Liver (tissue), 9 donors: ENCODE measurements around the gene PPP2R5C. TPM values are rescaled to one million over a fixed set of nuclear protein-coding genes. Genes with fewer than 3 reads are reported as not detected.

Experiments
- DNase-seq: peaks from one replicate; pipeline ENCODE4 v3.0.0-alpha.2; 2017; ENCODE audit warnings: low spot score
- H3K27ac ChIP-seq, 2 donors: one replicate each; pipeline ENCODE4 v1.7.0; 2013; ENCODE audit warnings: inconsistent platforms in 2 of 2, low read length in 2 of 2, control low read depth in 1 of 2, low read depth in 1 of 2, mild to moderate bottlenecking in 1 of 2
- H3K27me3 ChIP-seq, 4 donors: one replicate each; pipeline versions ENCODE4 v1.6.1 to v1.7.0; 2013; ENCODE audit warnings: low read length in 3 of 4, inconsistent platforms in 1 of 4, mild to moderate bottlenecking in 1 of 4, moderate library complexity in 1 of 4; ENCODE audit not compliant: control insufficient read depth in 4 of 4, insufficient read depth in 4 of 4
- H3K36me3 ChIP-seq, 4 donors: one replicate each; pipeline versions ENCODE4 v1.6.1 to v1.7.0; 2013; ENCODE audit warnings: low read length in 3 of 4, mild to moderate bottlenecking in 3 of 4, low read depth in 1 of 4, moderate library complexity in 1 of 4; ENCODE audit not compliant: control insufficient read depth in 4 of 4, insufficient read depth in 3 of 4
- H3K4me1 ChIP-seq, 4 donors: one replicate each; pipeline versions ENCODE4 v1.6.1 to v1.7.0; 2013; ENCODE audit warnings: low read length in 3 of 4, mild to moderate bottlenecking in 3 of 4, moderate library complexity in 1 of 4; ENCODE audit not compliant: control insufficient read depth in 4 of 4, insufficient read depth in 4 of 4
- H3K4me3 ChIP-seq, 3 donors: one replicate each; pipeline versions ENCODE4 v1.6.1 to v1.7.0; 2013; ENCODE audit warnings: low read length in 3 of 3, control low read depth in 1 of 3, low read depth in 1 of 3, mild to moderate bottlenecking in 1 of 3
- H3K9ac ChIP-seq, 2 donors: one replicate each; pipeline ENCODE4 v1.7.0; 2013; ENCODE audit warnings: low read length in 2 of 2, mild to moderate bottlenecking in 2 of 2, moderate library complexity in 2 of 2, control low read depth in 1 of 2, low read depth in 1 of 2
- H3K9me3 ChIP-seq, 4 donors: one replicate each; pipeline versions ENCODE4 v1.6.1 to v1.7.0; 2013; ENCODE audit warnings: low read length in 3 of 4; ENCODE audit not compliant: control insufficient read depth in 4 of 4
- ATF3 ChIP-seq: IDR thresholded peaks from 2 replicates; pipeline ENCODE4 v1.6.1; 2016; ENCODE audit warnings: antibody characterized with exemption
- CTCF ChIP-seq: fragments of 150-350 bp; IDR thresholded peaks from 2 replicates; pipeline ENCODE4 v1.5.1; 2017; ENCODE audit warnings: improper control_type of control experiment, low read depth, low read length; ENCODE audit not compliant: missing input control
- EGR1 ChIP-seq, 2 donors: IDR thresholded peaks; 2 replicates each; pipeline ENCODE4 v1.6.1; 2016 to 2018; ENCODE audit warnings: antibody characterized with exemption in 2 of 2, low read depth in 2 of 2
- FOXA2 ChIP-seq: IDR thresholded peaks from 2 replicates; pipeline ENCODE4 v1.6.1; 2016; ENCODE audit warnings: antibody characterized with exemption
- GABPA ChIP-seq, 2 donors: IDR thresholded peaks in 1 of 2; conservative IDR thresholded peaks in 1 of 2; 2 replicates each; pipeline ENCODE4 v1.6.1; 2016; ENCODE audit warnings: antibody characterized with exemption in 2 of 2, mild to moderate bottlenecking in 1 of 2, moderate library complexity in 1 of 2
- HNF4A ChIP-seq, 2 donors: conservative IDR thresholded peaks; 2 replicates each; pipeline ENCODE4 v1.6.1; 2016; ENCODE audit warnings: antibody characterized with exemption in 2 of 2, mild to moderate bottlenecking in 2 of 2
- HNF4G ChIP-seq: IDR thresholded peaks from 2 replicates; pipeline ENCODE4 v1.6.1; 2016; ENCODE audit warnings: antibody characterized with exemption
- JUND ChIP-seq, 2 donors: IDR thresholded peaks; 2 replicates each; pipeline ENCODE4 v1.6.1; 2016; ENCODE audit warnings: antibody characterized with exemption in 2 of 2
- MAX ChIP-seq: IDR thresholded peaks from 2 replicates; pipeline ENCODE4 v1.6.1; 2016; ENCODE audit warnings: antibody characterized with exemption
- NR2F2 ChIP-seq: IDR thresholded peaks from 2 replicates; pipeline ENCODE4 v1.6.1; 2016; ENCODE audit warnings: antibody characterized with exemption
- RAD21 ChIP-seq, 2 donors: IDR thresholded peaks; 2 replicates each; pipeline ENCODE4 v1.6.1; 2016; ENCODE audit warnings: antibody characterized with exemption in 2 of 2, mild to moderate bottlenecking in 2 of 2
- SP1 ChIP-seq: IDR thresholded peaks from 2 replicates; pipeline ENCODE4 v1.6.1; 2018; ENCODE audit warnings: antibody characterized with exemption, mild to moderate bottlenecking
- TAF1 ChIP-seq: conservative IDR thresholded peaks from 2 replicates; pipeline ENCODE4 v1.6.1; 2016; ENCODE audit warnings: antibody characterized with exemption, mild to moderate bottlenecking
- YY1 ChIP-seq: IDR thresholded peaks from 2 replicates; pipeline ENCODE4 v1.6.1; 2016; ENCODE audit warnings: antibody characterized with exemption, mild to moderate bottlenecking
- ZBTB33 ChIP-seq: IDR thresholded peaks from 2 replicates; pipeline ENCODE4 v1.6.1; 2016; ENCODE audit warnings: antibody characterized with exemption
- WGBS: extraction: QIAGEN DNeasy Blood & Tissue Kit; methylation state at CpG from one replicate; pipeline ENCODE4 v1.1.7; 2013; 5-methylcytosine and 5-hydroxymethylcytosine counted together
- polyA plus RNA-seq, 2 donors: library from polyadenylated mRNA; stranded (reverse) in 1 of 2; unstranded in 1 of 2; fragments of 200-250 nt in 1 of 2; fragments of >200 nt in 1 of 2; fragmentation: Nextera tagmentation in 1 of 2; extraction: Ambion mirVana in 1 of 2; gene quantifications; one replicate each; pipeline versions ENCODE4 v1.2.1 to v1.2.3, GENCODE V29; 2013 to 2015
- total RNA-seq, 2 donors: library from RNA; depleted of rRNA; stranded (reverse); fragments of >200 nt; gene quantifications; one replicate each; pipeline ENCODE4 v1.2.3, GENCODE V29; 2014
- donor health status: healthy.
- donor health status: healthy.
- donor health status: healthy.
- donor health status: healthy.
- donor health status: healthy.

Gene PPP2R5C
- total and polyA plus RNA-seq, 4 donors = 33.5 to 52.3 (median 43.9) TPM

GRCh38 chr14:101716956-101717662 lies 44.4 kb upstream of the PPP2R5C start:
- no peak overlapping the region for H3K9ac ChIP-seq
- TF ChIP-seq TAF1 (no peak), RAD21 (IDR thresholded peaks at IDR 0.05) (no peak), YY1 (no peak), GABPA (IDR thresholded peaks at IDR 0.05 in 1 of 2, conservative IDR thresholded peaks at IDR 0.05 in 1 of 2) (no peak)
- H3K4me3 ChIP-seq = no peak overlapping the region
- no peaks in the 10 kb centered on the region for H3K27me3 ChIP-seq
- H3K27ac ChIP-seq = no peak overlapping the region
- no peaks in the 10 kb centered on the region for H3K9me3 ChIP-seq
- H3K36me3 ChIP-seq = no peaks in the 10 kb centered on the region
- no peak for DNase-seq
- 93% methylated on average over 17 of the region's 17 CpGs for WGBS
- peaks cover 0 to 2% (median 0%) of the 10 kb centered on the region in 4 donors for H3K4me1 ChIP-seq

- H3K27ac ChIP-seq = no peak overlapping the region
- no peak overlapping the region for H3K9ac ChIP-seq
- H3K27me3 ChIP-seq = no peaks in the 10 kb centered on the region
- H3K9me3 ChIP-seq = no peaks in the 10 kb centered on the region
- no peak overlapping the region for H3K4me3 ChIP-seq
- no peaks in the 10 kb centered on the region for H3K36me3 ChIP-seq
- TF ChIP-seq TAF1 (no peak), GABPA (IDR thresholded peaks at IDR 0.05 in 1 of 2, conservative IDR thresholded peaks at IDR 0.05 in 1 of 2) (no peak), JUND (IDR thresholded peaks at IDR 0.05) (no peak)
- DNase-seq = no peak
- H3K4me1 ChIP-seq = peaks cover 0 to 2% (median 0%) of the 10 kb centered on the region in 4 donors
- 93% methylated on average over 19 of the region's 19 CpGs for WGBS
Measured at GRCh38 chr14:101717663-101718490, 43.6 kb upstream of the PPP2R5C start.

GRCh38 chr14:101719045-101719645 lies 42.4 kb upstream of the PPP2R5C start:
- 73% methylated on average over 10 of the region's 10 CpGs for whole genome bisulfite sequencing
- Histone ChIP-seq H3K4me1 (peaks cover 0 to 2% (median 0%) of the 10 kb centered on the region in 4 donors), H3K9me3 (no peaks in the 10 kb centered on the region), H3K9ac (no peak overlapping the region), H3K27me3 (no peaks in the 10 kb centered on the region), H3K36me3 (no peaks in the 10 kb centered on the region), H3K27ac (no peak overlapping the region), H3K4me3 (no peak overlapping the region)
- DNase-seq = peak; percentile 23
- no peak for TF ChIP-seq FOXA2
- peak; percentile 37 for TF ChIP-seq NR2F2
- peak; percentile 27 for TF ChIP-seq SP1

- no peak for DNase-seq
- no peaks in the 10 kb centered on the region for H3K27me3 ChIP-seq
- no peak overlapping the region for H3K9ac ChIP-seq
- no peak overlapping the region for H3K4me3 ChIP-seq
- peaks cover 0 to 2% (median 0%) of the 10 kb centered on the region in 4 donors for H3K4me1 ChIP-seq
- H3K9me3 ChIP-seq = no peaks in the 10 kb centered on the region
- H3K27ac ChIP-seq = peak overlapping the region in 1 of 2 donors; percentile 13
- WGBS = 56% methylated on average over 8 of the region's 8 CpGs
- no peaks in the 10 kb centered on the region for H3K36me3 ChIP-seq
- TF ChIP-seq ATF3 = no peak
- no peak for TF ChIP-seq JUND (IDR thresholded peaks at IDR 0.05)
- no peak for TF ChIP-seq NR2F2
- TF ChIP-seq RAD21 (IDR thresholded peaks at IDR 0.05) = no peak
- no peak for TF ChIP-seq TAF1
- no peak for TF ChIP-seq EGR1 (IDR thresholded peaks at IDR 0.05; ENCODE audit: low read depth in 2 of 2)
- no peak for TF ChIP-seq ZBTB33
- no peak for TF ChIP-seq GABPA (IDR thresholded peaks at IDR 0.05 in 1 of 2, conservative IDR thresholded peaks at IDR 0.05 in 1 of 2)
- no peak for TF ChIP-seq MAX
- no peak for TF ChIP-seq HNF4G
- TF ChIP-seq SP1 = no peak
- TF ChIP-seq HNF4A (conservative IDR thresholded peaks at IDR 0.05) = no peak
- no peak for TF ChIP-seq YY1
- no peak for TF ChIP-seq CTCF
Measured at GRCh38 chr14:101719708-101720107, 41.8 kb upstream of the PPP2R5C start.
